NCI-H460 (cell line): ENCODE measurements around the gene RUFY3. TPM values are rescaled to one million over a fixed set of nuclear protein-coding genes. Genes with fewer than 3 reads are reported as not detected.
"Not testable (repeated sequence)": the region's sequence is repeated elsewhere in the genome, so short reads cannot be mapped to it uniquely, and the experiment has no call there.

Experiments used
- DNase-seq: peaks from one replicate; pipeline ENCODE4 v3.0.0-alpha.2; 2016; ENCODE audit warnings: low read depth; ENCODE audit errors: extremely low read depth
- total RNA-seq: library from RNA; depleted of rRNA; stranded (reverse); fragments of >200 nt; shearing (Covaris generic); gene quantifications from 2 replicates; pipeline ENCODE4 v1.2.3, GENCODE V29; 2014

RUFY3 gene
- total RNA-seq, 1 experiment from 2014 or later: 23.5 TPM

- no peak for DNase-seq
Observed at GRCh38 chr4:70705183-70706043, 16.4 kb upstream of the RUFY3 start.

DNA sequence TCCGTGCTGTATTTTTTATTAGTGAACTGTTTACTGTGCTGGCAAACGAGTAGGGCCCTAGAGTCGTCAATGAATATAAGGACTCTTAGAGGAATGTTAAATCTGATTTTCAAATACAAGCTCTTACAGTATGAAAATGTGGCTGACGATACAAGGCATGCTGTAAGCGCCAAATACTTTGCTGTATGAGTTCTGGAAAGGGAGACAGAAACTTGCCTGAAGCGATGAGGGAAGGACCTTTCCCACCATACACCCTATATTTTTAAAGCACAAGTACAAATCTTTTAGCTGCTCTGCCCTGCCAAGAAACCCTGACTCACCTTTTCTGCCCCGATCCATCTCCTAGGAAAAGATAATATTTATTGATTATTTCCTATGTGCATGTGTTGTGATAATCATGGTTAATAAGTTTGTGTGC lies 15.7 kb upstream of the RUFY3 start:
- DNase-seq: no peak

GRCh38 chr4:70706516-70706915 lies 15.2 kb upstream of the RUFY3 start:
- DNase-seq: no peak

GRCh38 chr4:70709611-70710205 lies 12.1 kb upstream of the RUFY3 start:
- DNase-seq: no peak

DNA sequence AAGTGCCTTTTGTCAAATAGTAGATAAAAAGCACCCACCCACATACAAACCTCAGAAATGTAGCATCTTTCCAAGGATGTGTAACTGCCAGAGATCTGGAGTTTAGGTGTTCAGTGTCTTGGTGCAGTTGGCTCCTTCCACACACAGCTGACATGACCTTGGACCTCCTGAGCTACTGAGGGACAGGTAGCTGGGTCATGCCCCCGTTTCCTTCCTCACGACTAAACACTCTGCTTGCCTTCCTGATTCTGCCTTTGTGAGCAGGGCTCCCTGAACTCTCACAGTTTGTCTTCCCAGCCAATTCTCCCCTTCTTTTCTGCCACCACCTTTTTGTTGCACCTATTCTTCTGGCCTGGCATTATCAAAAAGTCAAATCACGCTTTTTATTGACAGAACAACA lies 10.2 kb upstream of the RUFY3 start:
- DNase-seq: no peak

- DNase-seq: no peak
Observed at GRCh38 chr4:70712150-70712549, 9.6 kb upstream of the RUFY3 start.

DNA sequence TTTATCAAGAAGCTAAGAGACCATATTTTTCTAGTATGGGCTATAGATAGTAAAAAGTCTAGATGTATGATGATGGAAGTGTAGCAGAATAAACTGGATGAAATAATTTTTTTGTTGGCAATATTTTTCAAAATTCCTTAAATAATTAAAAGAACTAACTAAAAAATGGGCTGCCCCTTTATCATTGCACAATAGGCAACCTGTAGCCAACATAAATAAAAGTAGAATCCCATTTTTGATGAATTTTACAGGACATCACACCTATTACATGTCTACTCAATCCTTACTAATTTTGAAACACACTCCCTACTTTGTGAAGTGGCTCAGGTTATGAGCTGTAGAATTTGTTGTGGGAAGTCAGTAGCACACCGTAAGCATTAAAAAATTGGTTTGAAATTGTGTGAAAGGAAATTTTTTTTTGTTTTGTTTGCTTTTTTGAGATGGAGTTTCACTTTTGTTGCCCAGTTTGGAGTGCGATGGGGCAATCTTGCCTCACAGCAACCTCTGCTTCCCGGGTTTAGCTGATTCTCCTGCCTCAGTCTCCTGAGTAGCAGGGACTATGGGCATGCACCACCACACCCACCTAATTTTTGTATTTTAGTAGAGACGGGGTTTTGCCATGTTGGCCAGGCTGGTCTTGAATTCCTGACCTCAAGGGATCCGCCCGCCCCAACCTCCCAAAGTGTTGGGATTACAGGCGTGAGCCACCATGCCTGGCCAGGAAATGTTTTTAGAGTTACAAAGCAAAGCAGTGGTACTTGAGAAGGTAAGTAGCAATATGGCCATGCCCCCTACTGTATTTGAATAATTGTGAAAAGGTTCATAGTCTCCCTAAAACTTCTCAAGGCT lies 8.9 kb upstream of the RUFY3 start:
- no peak for DNase-seq

DNA sequence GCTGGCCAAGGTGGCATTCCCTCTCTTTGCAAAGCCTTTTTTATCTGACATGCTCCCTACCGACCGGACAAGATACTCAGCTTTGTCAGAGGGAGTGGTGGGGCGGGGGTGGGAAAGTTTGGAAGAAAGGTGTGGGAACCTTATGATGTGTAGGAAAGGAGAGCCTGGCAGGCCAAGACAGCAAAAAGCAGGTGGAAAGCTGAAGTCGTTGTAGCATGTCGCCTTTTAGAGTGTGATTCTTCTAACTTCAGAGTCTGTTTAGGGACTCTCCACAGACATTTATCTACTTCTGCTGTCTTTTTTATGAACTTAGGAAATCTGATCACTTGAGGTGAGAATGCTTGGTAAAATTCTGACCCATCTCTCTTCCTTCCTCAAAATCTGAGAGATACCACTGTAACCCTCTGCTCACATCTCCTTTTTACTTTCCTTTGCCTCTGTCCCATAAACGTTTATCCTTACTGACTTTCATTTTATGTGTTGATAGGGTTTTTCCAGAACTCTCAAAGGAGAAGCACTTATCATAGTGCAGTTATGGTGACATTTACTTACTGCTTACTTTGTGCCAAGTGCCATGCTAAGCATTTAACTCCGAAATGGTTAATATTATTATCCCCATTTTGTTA lies 8.2 kb upstream of the RUFY3 start:
- no peak for DNase-seq

- DNase-seq: no peak
Observed at GRCh38 chr4:70714079-70714887, 7.5 kb upstream of the RUFY3 start.

DNA sequence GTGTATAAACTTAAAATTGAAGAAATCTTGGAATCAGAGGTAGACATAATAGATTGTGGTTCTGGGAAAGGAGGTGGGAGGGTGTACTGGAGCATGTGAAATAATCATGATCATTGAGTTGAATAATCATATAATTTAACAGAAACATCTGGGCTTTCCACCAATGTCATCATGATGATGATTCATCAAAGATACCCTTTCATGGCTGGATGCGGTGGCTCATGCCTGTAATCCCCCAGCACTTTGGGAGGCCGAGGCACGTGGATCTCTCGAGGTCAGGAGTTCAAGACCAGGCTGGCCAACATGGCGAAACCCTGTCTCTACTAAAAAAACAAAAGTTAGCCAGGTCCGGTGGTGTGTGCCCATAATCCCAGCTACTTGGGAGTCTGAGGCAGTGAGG lies 6.7 kb upstream of the RUFY3 start:
- DNase-seq: no peak

DNA sequence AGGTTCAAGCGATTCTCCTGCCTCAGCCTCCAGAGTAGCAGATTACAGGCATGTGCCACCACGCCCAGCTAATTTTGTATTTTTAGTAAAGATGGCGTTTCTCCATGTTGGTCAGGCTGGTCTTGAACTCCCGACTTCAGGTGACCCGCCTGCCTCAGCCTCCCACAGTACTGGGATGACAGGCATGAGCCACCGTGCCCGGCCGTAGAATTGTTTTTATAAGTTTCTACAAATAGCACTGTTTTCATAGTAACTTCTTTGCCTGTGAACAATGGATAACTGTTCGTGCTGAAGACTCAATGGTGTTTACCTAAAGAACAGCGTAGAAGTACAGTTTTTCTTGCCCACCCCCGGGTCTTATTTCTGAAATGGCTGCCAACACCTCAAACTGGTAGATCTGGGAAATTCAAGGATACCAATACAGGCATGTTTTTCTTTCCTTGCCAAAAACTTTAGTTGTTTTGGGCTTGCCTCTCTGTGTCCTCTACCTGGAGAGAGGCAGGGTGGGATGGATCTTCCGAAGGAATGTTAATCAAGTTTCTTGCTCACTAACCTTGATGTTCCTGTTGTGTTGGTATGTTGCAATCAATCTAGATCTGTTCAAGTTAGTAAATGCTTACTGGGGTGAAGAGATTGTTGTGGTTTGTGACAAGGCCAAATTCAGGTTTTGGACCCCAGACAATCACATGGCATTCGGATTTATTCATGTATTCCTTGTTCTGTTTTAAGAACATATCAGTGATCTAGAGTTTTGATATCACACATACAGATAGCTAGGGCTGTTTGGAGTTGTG lies 2.8 kb upstream of the RUFY3 start:
- DNase-seq: no peak

DNA sequence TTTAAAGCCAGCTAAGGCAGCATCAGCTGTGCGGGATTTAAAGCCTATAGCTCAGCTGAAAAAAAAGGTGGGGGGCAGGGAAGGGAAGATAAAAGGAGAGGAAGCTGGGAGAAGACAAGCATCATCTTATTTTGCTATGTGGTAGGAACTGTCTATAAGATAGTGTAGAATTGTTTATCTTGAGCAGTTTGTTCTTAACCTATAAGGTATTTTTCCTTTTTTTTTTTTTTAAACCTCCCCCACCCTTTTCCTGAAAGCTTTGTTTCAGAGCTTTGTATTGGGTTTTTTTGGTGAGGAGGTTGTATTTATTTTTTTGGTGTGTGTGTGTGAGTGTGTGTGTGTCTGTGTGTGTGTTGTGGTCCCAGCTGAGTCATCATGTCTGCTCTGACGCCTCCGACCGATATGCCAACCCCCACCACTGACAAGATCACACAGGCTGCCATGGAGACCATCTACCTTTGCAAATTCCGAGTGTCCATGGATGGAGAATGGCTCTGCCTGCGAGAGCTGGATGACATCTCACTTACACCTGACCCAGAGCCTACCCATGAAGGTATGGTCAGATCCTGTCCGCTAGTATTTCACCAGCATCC lies 531 bp downstream of the RUFY3 start:
- no peak for DNase-seq

DNA sequence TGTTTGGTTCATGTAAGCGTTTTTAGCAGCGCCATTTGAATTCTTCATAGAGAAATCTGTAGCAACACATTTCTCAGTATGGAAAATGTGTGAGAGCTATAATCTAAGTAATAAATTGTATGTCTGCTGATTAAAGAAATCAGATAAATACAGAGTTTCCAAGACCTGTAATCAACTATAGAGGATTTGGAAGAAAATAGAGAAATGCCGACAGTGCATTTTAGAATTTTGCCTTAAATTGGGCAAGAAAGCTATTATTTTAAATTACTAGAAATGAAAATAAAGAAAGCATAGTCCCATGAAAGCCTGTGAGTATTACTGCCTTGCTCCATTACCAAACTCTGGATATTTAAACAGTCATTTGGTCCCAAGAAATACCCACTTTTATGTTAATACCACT lies 2.7 kb downstream of the RUFY3 start:
- no peak for DNase-seq

- no peak for DNase-seq
Observed at GRCh38 chr4:70725633-70726032, 3.9 kb downstream of the RUFY3 start.

DNA sequence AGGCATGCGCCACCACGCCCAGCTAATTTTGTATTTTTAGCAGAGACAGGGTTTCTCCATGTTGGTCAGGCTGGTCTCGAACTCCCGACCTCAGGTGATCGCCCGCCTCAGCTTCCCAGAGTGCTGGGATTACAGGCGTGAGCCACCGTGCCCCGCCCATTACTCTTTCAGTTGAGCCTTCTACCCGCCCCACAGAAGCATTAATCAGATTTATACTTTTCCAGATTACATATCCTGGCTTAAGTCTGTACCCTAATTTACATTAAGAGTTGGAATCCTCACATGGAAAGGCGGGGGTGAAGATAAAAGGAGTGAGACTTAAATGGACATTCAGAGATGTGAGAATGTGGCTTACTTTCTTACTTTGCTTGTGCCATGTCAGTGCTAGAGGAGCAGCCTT lies 4.8 kb downstream of the RUFY3 start:
- not testable (repeated sequence) for DNase-seq

DNA sequence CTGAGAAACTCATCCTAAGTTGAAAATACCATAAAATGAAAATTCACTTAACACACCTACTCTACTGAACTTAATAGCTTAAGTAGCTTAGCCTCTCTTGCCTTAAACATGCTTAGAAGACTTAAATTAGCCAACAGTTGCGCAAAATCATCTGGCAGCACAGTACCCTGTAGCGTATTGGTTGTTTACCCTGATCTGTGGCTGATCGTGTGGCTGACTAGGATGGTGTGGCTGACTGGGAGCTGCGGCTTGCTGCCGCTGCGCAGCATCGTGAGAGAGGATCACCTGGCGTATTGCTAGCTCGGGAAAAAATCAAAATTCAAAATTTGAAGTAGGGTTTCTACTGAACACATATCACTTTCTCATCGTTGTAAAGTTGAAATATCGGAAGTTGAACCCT lies 6.3 kb downstream of the RUFY3 start:
- no peak for DNase-seq

DNA sequence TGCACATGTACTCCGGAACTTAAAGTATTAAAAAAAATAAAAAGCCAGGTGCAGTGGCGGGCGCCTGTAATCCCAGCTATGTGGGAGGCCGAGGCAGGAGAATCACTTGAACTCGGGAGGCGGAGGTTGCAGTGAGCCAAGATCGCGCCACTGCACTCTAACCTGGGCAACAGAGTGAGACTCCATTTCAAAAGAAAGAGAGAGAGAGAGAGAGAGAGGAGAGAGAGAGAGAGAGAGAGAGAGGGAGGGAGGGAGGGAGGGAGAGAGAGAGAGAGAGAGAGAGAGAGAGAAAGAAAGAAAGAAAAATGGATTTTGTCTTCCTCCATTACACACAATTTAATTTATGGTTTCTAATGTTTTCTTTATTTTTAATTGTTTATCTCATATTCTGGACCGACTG lies 11.1 kb downstream of the RUFY3 start:
- DNase-seq: not testable (repeated sequence)

GRCh38 chr4:70734168-70734954 lies 12.6 kb downstream of the RUFY3 start:
- DNase-seq: no peak
